ENCODE measurements around the gene SMNDC1. TPM values are rescaled to one million over a fixed set of nuclear protein-coding genes. Genes with fewer than 3 reads are reported as not detected.
"Not testable (repeated sequence)": the region's sequence is repeated elsewhere in the genome, so short reads cannot be mapped to it uniquely, and the experiment has no call there.

SMNDC1 gene
- total RNA-seq, 3 donors from 2014 or later, result 11.5 to 16.0 (median 13.4) TPM

- TF ChIP-seq, protein P1, sequence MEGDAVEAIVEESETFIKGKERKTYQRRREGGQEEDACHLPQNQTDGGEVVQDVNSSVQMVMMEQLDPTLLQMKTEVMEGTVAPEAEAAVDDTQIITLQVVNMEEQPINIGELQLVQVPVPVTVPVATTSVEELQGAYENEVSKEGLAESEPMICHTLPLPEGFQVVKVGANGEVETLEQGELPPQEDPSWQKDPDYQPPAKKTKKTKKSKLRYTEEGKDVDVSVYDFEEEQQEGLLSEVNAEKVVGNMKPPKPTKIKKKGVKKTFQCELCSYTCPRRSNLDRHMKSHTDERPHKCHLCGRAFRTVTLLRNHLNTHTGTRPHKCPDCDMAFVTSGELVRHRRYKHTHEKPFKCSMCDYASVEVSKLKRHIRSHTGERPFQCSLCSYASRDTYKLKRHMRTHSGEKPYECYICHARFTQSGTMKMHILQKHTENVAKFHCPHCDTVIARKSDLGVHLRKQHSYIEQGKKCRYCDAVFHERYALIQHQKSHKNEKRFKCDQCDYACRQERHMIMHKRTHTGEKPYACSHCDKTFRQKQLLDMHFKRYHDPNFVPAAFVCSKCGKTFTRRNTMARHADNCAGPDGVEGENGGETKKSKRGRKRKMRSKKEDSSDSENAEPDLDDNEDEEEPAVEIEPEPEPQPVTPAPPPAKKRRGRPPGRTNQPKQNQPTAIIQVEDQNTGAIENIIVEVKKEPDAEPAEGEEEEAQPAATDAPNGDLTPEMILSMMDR (IDR thresholded peaks at IDR 0.05), result no peak
- TF ChIP-seq POLR2AphosphoS5 (IDR thresholded peaks at IDR 0.05), result peak in 1 of 3 donors; percentile 5
- no peaks in the 10 kb centered on the region for H3K27me3 ChIP-seq
- intact Hi-C loops (cut with DNase I; ENCODE audit: low total_unique reads), result no loop called here
- H3K36me3 ChIP-seq, result no peaks in the 10 kb centered on the region
- H3K9me3 ChIP-seq, result peaks cover 0 to 5% of the 10 kb centered on the region in 2 donors
- peaks cover 5 to 9% of the 10 kb centered on the region in 2 donors for H3K4me1 ChIP-seq
- DNase-seq (ENCODE audit: low spot score in 2 of 2), result peak in 1 of 2 donors; percentile 51
- H3K27ac ChIP-seq, result peak overlapping the region; percentile 80 to 83
- H3K4me3 ChIP-seq, result peak overlapping the region in 1 of 3 donors; percentile 8
Measured at GRCh38 chr10:110336111-110336721, 31.5 kb upstream of the SMNDC1 start.

DNA sequence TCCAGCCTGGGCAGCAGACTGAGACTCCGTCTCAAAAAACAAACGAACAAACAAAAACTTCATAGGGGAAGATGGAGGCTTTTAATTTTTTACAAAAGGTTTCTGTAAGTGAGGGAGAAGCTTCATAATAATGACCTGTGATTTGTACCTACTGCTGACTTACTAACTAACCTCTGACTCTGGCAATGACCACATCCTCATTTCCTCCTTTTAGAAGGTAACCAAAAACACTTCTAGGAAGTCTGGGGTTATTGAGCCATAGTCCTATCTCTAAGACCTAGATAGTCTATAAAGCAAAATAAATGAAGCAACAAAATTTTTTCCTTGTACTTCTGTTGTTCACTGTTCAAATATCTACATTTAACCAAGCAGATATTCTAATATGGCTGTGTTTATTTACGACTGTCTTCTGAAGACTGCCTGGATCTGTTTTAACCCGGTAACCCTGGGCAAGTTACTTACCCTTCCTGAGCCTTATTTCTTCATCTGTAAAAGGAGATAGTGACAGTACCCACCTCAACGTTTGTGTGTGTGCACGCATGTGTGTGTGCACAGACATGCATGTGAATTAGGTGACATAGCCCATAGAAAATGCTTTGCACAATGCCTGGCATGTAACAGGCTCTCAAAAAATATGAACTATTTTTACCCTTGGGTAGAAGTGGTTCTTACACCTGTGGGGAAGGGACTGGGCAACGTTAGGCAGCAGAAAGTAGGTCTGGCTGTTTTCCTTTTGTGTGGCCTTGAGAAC, 30.8 kb upstream of the SMNDC1 start:
- peak overlapping the region; percentile 80 to 83 for H3K27ac ChIP-seq
- H3K4me1 ChIP-seq, result peaks cover 5 to 9% of the 10 kb centered on the region in 2 donors
- TF ChIP-seq POLR2AphosphoS5 (IDR thresholded peaks at IDR 0.05), result no peak
- TF ChIP-seq, protein P1 (IDR thresholded peaks at IDR 0.05), result no peak
- intact Hi-C loops (cut with DNase I; ENCODE audit: low total_unique reads), result no loop called here
- no peak for DNase-seq (ENCODE audit: low spot score in 2 of 2)
- no peaks in the 10 kb centered on the region for H3K36me3 ChIP-seq
- peaks cover 7 to 12% of the 10 kb centered on the region in 2 donors for H3K9me3 ChIP-seq
- H3K4me3 ChIP-seq, result peak overlapping the region in 1 of 3 donors; percentile 8
- H3K27me3 ChIP-seq, result no peaks in the 10 kb centered on the region

DNA sequence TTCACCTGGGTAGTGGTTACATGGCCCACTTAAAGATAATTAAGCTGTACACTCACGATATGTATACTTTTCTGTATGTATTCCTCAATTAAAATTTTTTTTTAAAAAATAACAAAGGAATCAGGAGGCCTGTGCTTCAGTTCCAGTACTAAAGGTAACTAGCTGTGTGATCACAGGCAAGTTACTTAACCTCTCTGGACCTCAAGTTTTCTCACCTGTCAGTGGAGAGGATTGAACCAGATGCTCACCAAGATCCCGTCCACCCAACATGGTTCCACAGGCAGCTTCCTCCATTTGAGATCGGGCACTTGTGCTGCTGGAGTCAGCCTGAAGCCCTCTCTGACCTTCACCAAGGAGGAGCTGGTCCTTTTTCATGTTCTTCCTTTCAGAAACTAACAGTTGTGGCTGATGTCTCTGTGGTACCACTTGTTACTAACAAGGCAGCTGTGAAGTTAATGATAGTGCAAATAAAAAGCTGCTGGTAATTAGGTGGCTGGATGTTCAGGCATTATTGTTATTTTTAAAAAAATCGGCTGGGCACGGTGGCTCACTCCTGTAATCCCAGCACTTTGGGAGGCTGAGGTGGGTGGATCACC, 29.4 kb upstream of the SMNDC1 start:
- intact Hi-C loops (cut with DNase I; ENCODE audit: low total_unique reads), result no loop called here
- H3K9me3 ChIP-seq, result peaks cover 9 to 15% of the 10 kb centered on the region in 2 donors
- TF ChIP-seq, protein P1 (IDR thresholded peaks at IDR 0.05), result no peak
- TF ChIP-seq POLR2AphosphoS5 (IDR thresholded peaks at IDR 0.05) (no peak), POLR2A (IDR thresholded peaks at IDR 0.05) (no peak)

GRCh38 chr10:110331226-110331795, 26.6 kb upstream of the SMNDC1 start:
- H3K4me3 ChIP-seq; H3K27ac ChIP-seq; H3K4me1 ChIP-seq; H3K27me3 ChIP-seq; H3K36me3 ChIP-seq; DNase-seq (ENCODE audit: low spot score in 2 of 2); intact Hi-C loops (cut with DNase I; ENCODE audit: low total_unique reads): not testable (repeated sequence)
- peaks cover 9 to 15% of the 10 kb centered on the region in 2 donors for H3K9me3 ChIP-seq

More for the DNA sequence above, 29.4 kb upstream of the SMNDC1 start:
- Histone ChIP-seq H3K27me3 (no peaks in the 10 kb centered on the region), H3K4me1 (peaks cover 5 to 9% of the 10 kb centered on the region in 2 donors), H3K27ac (no peak overlapping the region), H3K4me3 (no peak overlapping the region), H3K36me3 (no peaks in the 10 kb centered on the region)
- DNase-seq (ENCODE audit: low spot score in 2 of 2), result no peak

GRCh38 chr10:110330675-110331074, 26.0 kb upstream of the SMNDC1 start:
- no peaks in the 10 kb centered on the region for H3K36me3 ChIP-seq
- intact Hi-C loops (cut with DNase I; ENCODE audit: low total_unique reads), result no loop called here
- peaks cover 2% of the 10 kb centered on the region in 2 donors for H3K4me1 ChIP-seq

More at GRCh38 chr10:110330675-110331074, 26.0 kb upstream of the SMNDC1 start:
- H3K4me3 ChIP-seq, result no peak overlapping the region
- peaks cover 9 to 15% of the 10 kb centered on the region in 2 donors for H3K9me3 ChIP-seq
- H3K27me3 ChIP-seq, result no peaks in the 10 kb centered on the region
- TF ChIP-seq POLR2A (IDR thresholded peaks at IDR 0.05) (no peak), POLR2AphosphoS5 (IDR thresholded peaks at IDR 0.05) (no peak)
- TF ChIP-seq, protein P1 (IDR thresholded peaks at IDR 0.05), result no peak
- no peak overlapping the region for H3K27ac ChIP-seq
- DNase-seq (ENCODE audit: low spot score in 2 of 2), result no peak
